Measurements from ENCODE around the gene SLC12A8.

DNA sequence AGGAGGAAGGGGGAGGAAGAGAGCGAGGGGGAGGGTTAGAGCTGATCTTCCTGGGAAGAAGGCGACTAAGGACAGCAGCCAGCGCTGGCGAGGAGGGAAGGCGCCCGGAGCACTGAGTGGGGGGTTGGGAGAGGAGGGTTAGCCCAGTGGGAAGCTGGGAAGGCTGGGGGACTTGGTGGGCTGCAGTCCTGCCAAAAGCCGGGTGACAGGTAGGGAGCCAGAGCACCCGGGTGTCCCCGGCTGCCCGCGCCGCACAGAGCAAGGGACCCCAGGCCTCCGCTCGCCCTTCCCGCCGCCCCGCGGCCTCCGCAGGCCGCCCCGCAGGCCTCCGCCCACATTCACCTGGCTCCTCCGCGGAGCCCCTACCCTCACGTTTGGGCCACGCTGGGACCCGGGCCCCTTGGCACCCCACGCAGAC, 448 bp downstream of the SLC12A8 start:
- TF ChIP-seq, protein P1, sequence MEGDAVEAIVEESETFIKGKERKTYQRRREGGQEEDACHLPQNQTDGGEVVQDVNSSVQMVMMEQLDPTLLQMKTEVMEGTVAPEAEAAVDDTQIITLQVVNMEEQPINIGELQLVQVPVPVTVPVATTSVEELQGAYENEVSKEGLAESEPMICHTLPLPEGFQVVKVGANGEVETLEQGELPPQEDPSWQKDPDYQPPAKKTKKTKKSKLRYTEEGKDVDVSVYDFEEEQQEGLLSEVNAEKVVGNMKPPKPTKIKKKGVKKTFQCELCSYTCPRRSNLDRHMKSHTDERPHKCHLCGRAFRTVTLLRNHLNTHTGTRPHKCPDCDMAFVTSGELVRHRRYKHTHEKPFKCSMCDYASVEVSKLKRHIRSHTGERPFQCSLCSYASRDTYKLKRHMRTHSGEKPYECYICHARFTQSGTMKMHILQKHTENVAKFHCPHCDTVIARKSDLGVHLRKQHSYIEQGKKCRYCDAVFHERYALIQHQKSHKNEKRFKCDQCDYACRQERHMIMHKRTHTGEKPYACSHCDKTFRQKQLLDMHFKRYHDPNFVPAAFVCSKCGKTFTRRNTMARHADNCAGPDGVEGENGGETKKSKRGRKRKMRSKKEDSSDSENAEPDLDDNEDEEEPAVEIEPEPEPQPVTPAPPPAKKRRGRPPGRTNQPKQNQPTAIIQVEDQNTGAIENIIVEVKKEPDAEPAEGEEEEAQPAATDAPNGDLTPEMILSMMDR (conservative IDR thresholded peaks at IDR 0.05; ENCODE audit: low read length): no peak
- TF ChIP-seq EZH2phosphoT487 (IDR thresholded peaks at IDR 0.05; ENCODE audit: borderline replicate concordance): no peak

Measured in Loucy (cell line).